Skeletal muscle tissue (tissue), 4 donors: ENCODE measurements around the gene VASP. TPM values are rescaled to one million over a fixed set of nuclear protein-coding genes. Genes with fewer than 3 reads are reported as not detected.

Experiments used
- H3K27ac ChIP-seq: one replicate; pipeline ENCODE4 v1.7.0; 2013; ENCODE audit warnings: mild to moderate bottlenecking, low read depth, low read length, inconsistent platforms
- H3K27me3 ChIP-seq, 3 donors: one replicate each; pipeline ENCODE4 v1.7.0; 2013; ENCODE audit warnings: low read length in 3 of 3; ENCODE audit not compliant: control insufficient read depth in 3 of 3, insufficient read depth in 3 of 3
- H3K36me3 ChIP-seq, 3 donors: one replicate each; pipeline ENCODE4 v1.7.0; 2013; ENCODE audit warnings: low read length in 3 of 3; ENCODE audit not compliant: control insufficient read depth in 3 of 3, insufficient read depth in 3 of 3
- H3K4me1 ChIP-seq, 3 donors: one replicate each; pipeline ENCODE4 v1.7.0; 2013; ENCODE audit warnings: low read length in 3 of 3, mild to moderate bottlenecking in 3 of 3; ENCODE audit not compliant: control insufficient read depth in 3 of 3, insufficient read depth in 3 of 3
- H3K4me3 ChIP-seq, 3 donors: one replicate each; pipeline ENCODE4 v1.7.0; 2013; ENCODE audit warnings: low read length in 3 of 3
- H3K9ac ChIP-seq, 3 donors: one replicate each; pipeline ENCODE4 v1.7.0; 2013; ENCODE audit warnings: low read length in 3 of 3, mild to moderate bottlenecking in 3 of 3, moderate library complexity in 2 of 3, low read depth in 1 of 3
- H3K9me3 ChIP-seq, 3 donors: one replicate each; pipeline ENCODE4 v1.7.0; 2013; ENCODE audit warnings: low read length in 3 of 3; ENCODE audit not compliant: control insufficient read depth in 3 of 3
- total RNA-seq: library from RNA; depleted of rRNA; stranded (reverse); fragments of >200 nt; gene quantifications from one replicate; pipeline ENCODE4 v1.2.3, GENCODE V29; 2014
- donor health status: Osteomylitis.

VASP gene
- total RNA-seq, 1 donor from 2014 or later = 32.4 TPM

GRCh38 chr19:45483033-45483432 lies 24.2 kb upstream of the VASP start:
- H3K27ac ChIP-seq = no peak overlapping the region
- H3K27me3 ChIP-seq = no peaks in the 10 kb centered on the region
- H3K9me3 ChIP-seq = no peaks in the 10 kb centered on the region
- no peak overlapping the region for H3K9ac ChIP-seq
- no peak overlapping the region for H3K4me3 ChIP-seq
- peaks cover 1 to 6% (median 2%) of the 10 kb centered on the region in 3 donors for H3K36me3 ChIP-seq
- H3K4me1 ChIP-seq = peaks cover 5 to 15% (median 10%) of the 10 kb centered on the region in 3 donors

- Histone ChIP-seq H3K9ac (no peak overlapping the region), H3K9me3 (no peaks in the 10 kb centered on the region), H3K27ac (no peak overlapping the region), H3K27me3 (no peaks in the 10 kb centered on the region), H3K36me3 (peaks cover 8 to 17% (median 10%) of the 10 kb centered on the region in 3 donors), H3K4me1 (peaks cover 6 to 9% (median 7%) of the 10 kb centered on the region in 3 donors), H3K4me3 (no peak overlapping the region)
Measured at GRCh38 chr19:45484273-45484945, 22.9 kb upstream of the VASP start.

DNA sequence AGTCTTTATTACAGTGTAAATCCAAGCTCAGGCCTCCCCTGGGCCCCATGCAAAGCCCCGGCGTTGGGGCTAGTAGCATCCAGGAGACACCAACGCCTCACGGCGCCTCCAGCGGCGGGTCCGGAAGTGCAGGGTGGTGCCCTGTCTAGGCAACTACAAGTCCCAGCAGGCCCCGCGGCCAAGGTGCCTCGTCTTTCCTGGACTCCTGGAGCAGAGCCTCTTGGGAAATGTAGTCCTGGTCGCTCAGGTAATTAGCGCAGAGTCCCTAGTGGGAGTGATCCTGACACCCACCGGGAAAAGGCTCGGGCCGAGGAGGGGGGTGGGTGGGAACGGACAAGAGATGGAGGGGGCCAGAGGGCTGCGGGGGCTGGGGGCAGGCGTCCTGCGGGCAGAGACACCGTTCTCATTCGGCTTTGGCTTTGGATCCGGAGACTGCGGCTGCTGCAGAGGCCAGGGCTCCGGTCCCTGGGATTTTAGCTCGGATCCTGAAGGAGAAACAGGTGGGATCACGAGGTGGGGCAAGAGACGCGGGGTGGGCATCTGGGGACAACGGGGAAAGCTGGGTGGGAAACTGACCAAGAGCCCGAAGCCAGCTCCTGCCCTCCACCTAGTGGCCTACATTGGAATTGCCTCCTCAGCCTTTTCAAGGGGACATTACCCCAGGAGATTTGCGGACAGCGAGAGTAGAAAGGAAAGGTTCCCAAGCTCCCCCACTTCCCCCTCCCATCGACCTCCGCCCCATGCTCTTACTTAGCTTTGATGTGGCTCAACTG lies 21.8 kb upstream of the VASP start:
- Histone ChIP-seq H3K9me3 (no peaks in the 10 kb centered on the region), H3K9ac (peak overlapping the region; percentile 1 to 57 (median 50))

DNA sequence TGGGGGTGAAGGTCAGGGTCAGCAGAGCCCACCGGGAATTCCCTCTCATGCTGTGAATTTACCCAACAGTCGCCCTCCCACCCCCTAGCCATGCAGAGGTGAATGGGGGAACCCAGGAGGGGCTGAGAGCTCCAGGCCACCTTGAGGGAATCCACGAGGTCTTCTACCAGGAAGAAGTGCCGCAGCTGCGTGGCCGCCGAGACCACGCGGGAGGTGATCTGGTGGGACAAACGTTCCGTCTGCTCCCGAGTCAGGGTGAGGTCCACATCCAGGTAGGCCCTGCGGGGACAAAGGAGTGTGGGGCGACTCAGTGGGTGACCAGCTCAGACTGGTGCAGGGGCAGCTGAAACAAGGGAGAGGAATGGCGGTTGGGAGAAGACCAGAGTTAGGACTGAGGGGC lies 18.6 kb upstream of the VASP start:
- H3K9me3 ChIP-seq = no peaks in the 10 kb centered on the region
- H3K4me1 ChIP-seq = peaks cover 11 to 27% (median 19%) of the 10 kb centered on the region in 3 donors
- H3K27me3 ChIP-seq = no peaks in the 10 kb centered on the region
- H3K36me3 ChIP-seq = peaks cover 9 to 17% (median 12%) of the 10 kb centered on the region in 3 donors
- no peak overlapping the region for H3K27ac ChIP-seq
- H3K4me3 ChIP-seq = no peak overlapping the region
- H3K9ac ChIP-seq = peak overlapping the region in 1 of 3 donors; percentile 16

More for the DNA sequence above, 21.8 kb upstream of the VASP start:
- H3K36me3 ChIP-seq = peaks cover 8 to 17% (median 12%) of the 10 kb centered on the region in 3 donors
- H3K27ac ChIP-seq = peak overlapping the region; percentile 77
- H3K27me3 ChIP-seq = no peaks in the 10 kb centered on the region
- peaks cover 6 to 9% (median 8%) of the 10 kb centered on the region in 3 donors for H3K4me1 ChIP-seq
- H3K4me3 ChIP-seq = peak overlapping the region; percentile 70 to 74 (median 73)

DNA sequence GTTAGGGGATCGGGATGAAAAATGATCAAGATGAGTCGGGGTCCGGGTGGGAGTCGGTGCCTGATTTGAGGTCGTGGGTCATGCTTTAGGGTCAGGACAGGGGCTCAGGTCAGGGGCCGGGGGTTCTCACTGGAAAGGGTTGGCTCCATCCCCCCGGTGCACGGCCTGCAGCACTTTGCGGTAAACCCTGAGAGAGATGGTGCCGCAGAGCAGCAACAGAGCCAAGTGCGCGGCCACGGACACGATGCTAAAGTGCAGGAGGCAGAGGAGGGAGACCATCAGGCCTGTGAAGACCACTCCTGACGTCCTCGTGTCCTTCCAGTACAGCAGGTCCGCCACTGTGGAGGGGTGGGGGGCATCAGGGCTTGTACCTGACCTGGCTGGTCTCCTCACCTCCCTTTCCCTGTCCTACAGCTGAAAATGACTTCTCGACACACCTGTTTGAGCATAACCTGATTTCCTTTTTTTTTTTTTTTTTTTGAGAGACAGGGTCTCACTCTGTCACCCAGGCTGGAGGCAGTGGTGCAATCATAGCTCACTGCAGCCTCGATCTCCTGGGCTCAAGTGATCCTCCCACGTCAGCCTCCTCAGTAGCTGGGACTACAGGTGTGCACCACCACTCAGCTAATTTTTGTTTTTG lies 17.9 kb upstream of the VASP start:
- H3K27me3 ChIP-seq = peaks cover 0 to 5% (median 0%) of the 10 kb centered on the region in 3 donors
- no peak overlapping the region for H3K4me3 ChIP-seq
- H3K4me1 ChIP-seq = peaks cover 11 to 27% (median 19%) of the 10 kb centered on the region in 3 donors
- no peak overlapping the region for H3K9ac ChIP-seq
- peaks cover 9 to 17% (median 12%) of the 10 kb centered on the region in 3 donors for H3K36me3 ChIP-seq
- no peak overlapping the region for H3K27ac ChIP-seq
- H3K9me3 ChIP-seq = no peaks in the 10 kb centered on the region

DNA sequence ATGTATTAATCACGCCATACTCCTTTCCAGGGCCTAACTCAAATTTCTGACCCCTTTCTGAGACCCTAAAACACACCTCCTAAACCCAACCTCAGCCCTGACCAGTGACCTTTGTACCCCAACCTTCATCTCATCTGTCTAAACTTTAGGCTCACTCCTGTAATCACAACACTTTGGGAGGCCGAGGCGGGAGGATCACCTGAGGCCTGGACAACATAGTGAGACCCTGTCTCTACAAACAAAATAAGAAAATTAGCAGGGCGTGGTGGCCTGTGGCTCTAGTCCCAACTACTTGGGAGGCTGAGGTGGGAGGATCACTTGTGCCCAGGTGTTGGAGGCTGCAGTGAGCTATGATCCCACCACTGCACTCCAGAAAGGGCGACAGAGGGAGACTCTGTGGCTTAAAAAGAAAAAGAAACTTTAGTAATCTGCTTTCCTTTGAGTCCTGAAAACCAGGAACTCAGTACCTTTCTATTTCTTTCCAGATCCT lies 15.1 kb upstream of the VASP start:
- H3K27ac ChIP-seq = peak overlapping the region; percentile 99
- peaks cover 8 to 12% (median 12%) of the 10 kb centered on the region in 3 donors for H3K36me3 ChIP-seq
- H3K4me1 ChIP-seq = peaks cover 15 to 38% (median 26%) of the 10 kb centered on the region in 3 donors
- peak overlapping the region; percentile 89 to 91 (median 89) for H3K4me3 ChIP-seq
- no peaks in the 10 kb centered on the region for H3K9me3 ChIP-seq
- peaks cover 0 to 16% (median 8%) of the 10 kb centered on the region in 3 donors for H3K27me3 ChIP-seq
- peak overlapping the region; percentile 95 to 99 (median 98) for H3K9ac ChIP-seq

- H3K27me3 ChIP-seq = peaks cover 0 to 18% (median 8%) of the 10 kb centered on the region in 3 donors
- H3K27ac ChIP-seq = peak overlapping the region; percentile 99
- H3K36me3 ChIP-seq = peaks cover 8 to 12% (median 11%) of the 10 kb centered on the region in 3 donors
- peak overlapping the region; percentile 89 to 91 (median 89) for H3K4me3 ChIP-seq
- peaks cover 19 to 40% (median 25%) of the 10 kb centered on the region in 3 donors for H3K4me1 ChIP-seq
- H3K9me3 ChIP-seq = no peaks in the 10 kb centered on the region
- H3K9ac ChIP-seq = peak overlapping the region; percentile 95 to 99 (median 98)
Measured at GRCh38 chr19:45492627-45493470, 14.4 kb upstream of the VASP start.

DNA sequence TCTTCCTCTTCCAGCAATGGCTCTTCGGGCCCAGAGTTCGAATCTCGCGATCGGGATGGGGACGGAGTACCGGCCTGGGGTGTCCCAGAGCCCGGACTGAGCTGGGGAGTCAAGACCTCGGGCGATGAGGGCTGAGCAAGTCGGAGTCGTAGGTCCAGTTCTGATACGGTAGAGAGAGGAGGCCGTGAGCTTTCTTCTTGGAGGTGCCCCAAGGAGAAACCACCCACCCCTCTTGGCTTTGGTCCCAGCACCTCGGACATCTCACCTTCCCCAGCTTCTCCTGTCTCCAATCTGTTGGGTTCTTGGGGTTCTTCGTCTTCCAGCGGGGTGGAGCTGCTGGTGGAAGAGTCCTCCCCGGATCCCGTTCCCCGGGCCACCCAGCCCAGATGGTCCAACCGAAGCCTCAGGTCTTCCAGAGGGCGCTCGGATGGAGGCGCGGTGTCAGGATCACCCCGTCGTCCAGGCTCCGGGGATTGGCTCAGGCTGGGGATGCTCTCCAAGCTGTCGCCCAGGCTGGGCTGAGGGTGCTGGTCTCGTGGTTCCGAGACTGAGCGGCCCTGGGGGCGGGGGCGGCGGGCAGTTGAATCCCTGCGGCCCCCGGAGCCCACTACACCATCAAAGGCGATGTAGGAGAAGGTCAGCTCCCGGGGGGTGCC lies 12.9 kb upstream of the VASP start:
- Histone ChIP-seq H3K4me1 (peaks cover 23 to 50% (median 37%) of the 10 kb centered on the region in 3 donors), H3K27ac (no peak overlapping the region), H3K9ac (no peak overlapping the region), H3K27me3 (peaks cover 4 to 29% (median 9%) of the 10 kb centered on the region in 3 donors), H3K4me3 (no peak overlapping the region), H3K9me3 (no peaks in the 10 kb centered on the region), H3K36me3 (peaks cover 0 to 2% (median 2%) of the 10 kb centered on the region in 3 donors)
